AG09309 (cell line): ENCODE data around the gene PCBD2.
A peak's percentile ranks its signal among the peaks of the same experiment; 100 is the strongest.
"Not testable (repeated sequence)": the region's sequence is repeated elsewhere in the genome, so short reads cannot be mapped to it uniquely, and the experiment has no call there.

Experiments
- DNase-seq: peaks from one replicate; pipeline ENCODE4 v3.0.0-alpha.2; 2010; ENCODE audit warnings: low read depth
- H3K4me3 ChIP-seq: 2 replicates; pipeline ENCODE4 v1.5.1; 2011; ENCODE audit warnings: mild to moderate bottlenecking, low read depth, low read length, moderate library complexity; ENCODE audit not compliant: control insufficient read depth
- TF ChIP-seq, protein P1 (sequence below): IDR thresholded peaks from 2 replicates; pipeline ENCODE4 v1.5.1; 2011; ENCODE audit warnings: mild to moderate bottlenecking, low read depth, low read length, inconsistent platforms; ENCODE audit not compliant: insufficient read depth, control insufficient read depth; ENCODE audit errors: missing control alignments

PCBD2 gene

DNA sequence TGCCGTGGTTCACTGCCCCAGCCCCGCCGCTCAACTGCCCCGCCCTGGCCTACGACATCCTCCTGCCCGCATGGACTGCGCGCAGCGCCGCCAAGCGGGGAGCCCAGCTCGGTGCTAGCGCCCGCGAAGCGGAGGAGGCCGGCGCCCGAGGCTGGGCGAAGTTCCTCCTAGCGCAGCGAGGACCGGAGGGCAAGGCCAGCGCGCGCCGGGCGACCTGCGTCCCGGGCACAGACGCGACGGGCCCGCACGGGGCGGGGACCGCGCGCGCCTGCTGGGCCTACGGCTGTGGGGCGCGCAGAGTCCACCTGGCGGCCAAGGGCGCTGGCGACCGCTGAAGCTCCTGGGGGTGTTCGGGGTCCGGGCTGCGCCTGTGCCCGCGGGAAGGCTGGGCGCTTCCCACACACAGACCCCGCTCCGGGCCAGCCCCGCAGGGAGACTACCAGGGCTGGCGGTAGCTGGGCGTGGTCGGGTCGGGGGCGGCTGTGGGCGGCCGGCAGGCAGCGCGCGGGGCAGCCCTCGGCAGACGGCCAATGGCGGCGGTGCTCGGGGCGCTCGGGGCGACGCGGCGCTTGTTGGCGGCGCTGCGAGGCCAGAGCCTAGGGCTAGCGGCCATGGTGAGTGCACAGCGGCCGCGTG, at the start of gene PCBD2:
TSS of gene PCBD2 (plus strand) at position 522 of the 636 bp plus-strand sequence. CDS start at position 531, 9 bp downstream.
- peak within 1 kb of the TSS; percentile 74 for H3K4me3 ChIP-seq
- TF ChIP-seq, protein P1, sequence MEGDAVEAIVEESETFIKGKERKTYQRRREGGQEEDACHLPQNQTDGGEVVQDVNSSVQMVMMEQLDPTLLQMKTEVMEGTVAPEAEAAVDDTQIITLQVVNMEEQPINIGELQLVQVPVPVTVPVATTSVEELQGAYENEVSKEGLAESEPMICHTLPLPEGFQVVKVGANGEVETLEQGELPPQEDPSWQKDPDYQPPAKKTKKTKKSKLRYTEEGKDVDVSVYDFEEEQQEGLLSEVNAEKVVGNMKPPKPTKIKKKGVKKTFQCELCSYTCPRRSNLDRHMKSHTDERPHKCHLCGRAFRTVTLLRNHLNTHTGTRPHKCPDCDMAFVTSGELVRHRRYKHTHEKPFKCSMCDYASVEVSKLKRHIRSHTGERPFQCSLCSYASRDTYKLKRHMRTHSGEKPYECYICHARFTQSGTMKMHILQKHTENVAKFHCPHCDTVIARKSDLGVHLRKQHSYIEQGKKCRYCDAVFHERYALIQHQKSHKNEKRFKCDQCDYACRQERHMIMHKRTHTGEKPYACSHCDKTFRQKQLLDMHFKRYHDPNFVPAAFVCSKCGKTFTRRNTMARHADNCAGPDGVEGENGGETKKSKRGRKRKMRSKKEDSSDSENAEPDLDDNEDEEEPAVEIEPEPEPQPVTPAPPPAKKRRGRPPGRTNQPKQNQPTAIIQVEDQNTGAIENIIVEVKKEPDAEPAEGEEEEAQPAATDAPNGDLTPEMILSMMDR: peak; percentile 82
- no peak for DNase-seq

DNA sequence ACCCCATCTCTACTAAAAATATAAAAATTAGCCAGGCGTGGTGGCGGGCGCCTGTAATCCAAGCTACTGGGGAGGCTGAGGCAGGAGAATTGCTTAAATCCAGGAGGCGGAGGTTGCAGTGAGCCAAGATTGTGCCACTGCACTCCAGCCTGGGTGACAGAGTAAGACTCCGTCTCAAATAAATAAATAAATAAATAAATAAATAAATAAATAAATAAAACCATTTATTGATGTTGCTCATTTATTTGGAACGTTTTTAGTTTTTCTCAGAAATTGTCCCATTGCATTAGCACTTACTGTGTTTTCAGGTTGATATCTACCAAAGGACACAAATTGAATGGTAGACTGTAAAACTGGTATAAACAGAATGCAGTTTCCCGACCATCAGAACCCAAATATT, 48.5 kb upstream of the PCBD2 start:
- H3K4me3 ChIP-seq, DNase-seq: not testable (repeated sequence)

DNA sequence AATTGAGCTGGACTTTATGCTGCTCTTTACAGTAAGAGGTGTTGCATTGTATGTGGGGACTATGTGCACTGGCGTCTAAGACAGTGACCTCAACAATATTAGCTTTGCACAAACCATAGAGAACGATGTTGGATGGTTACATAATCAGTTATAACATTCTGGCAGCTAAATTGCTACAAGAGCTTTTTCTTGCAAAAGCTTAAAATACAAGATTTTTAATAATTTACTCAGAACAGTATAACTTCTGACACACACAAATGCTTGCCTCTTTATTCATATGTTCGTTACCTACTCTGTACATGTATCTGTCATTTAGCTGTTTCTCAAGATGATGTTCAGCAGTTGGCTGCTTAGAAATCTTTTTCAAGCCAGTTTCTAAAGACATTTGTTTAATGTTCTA, 47.5 kb upstream of the PCBD2 start:
- TF ChIP-seq, protein P1: no peak

DNA sequence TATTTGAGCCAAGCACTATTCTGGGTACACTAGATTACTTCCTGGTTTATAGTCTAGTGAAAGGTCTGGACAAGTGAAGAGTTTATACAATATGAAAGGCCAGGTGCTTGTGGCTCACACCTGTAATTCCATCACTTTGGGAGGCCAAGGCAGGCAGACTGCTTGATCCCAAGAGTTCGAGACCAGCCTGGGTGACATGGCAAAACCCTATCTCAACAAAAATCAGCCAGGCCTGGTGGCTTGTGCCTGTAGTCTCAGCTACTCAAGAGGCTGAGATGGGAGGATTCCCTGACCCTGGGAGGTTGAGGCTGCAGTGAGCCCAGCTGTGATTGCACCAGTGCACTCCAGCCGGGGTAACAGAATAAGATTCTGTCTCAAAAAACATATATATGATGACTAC, 40.2 kb upstream of the PCBD2 start:
- TF ChIP-seq, protein P1: no peak
- DNase-seq: no peak
- no peak overlapping the region for H3K4me3 ChIP-seq

More for the DNA sequence above, 47.5 kb upstream of the PCBD2 start:
- no peak overlapping the region for H3K4me3 ChIP-seq
- no peak for DNase-seq

DNA sequence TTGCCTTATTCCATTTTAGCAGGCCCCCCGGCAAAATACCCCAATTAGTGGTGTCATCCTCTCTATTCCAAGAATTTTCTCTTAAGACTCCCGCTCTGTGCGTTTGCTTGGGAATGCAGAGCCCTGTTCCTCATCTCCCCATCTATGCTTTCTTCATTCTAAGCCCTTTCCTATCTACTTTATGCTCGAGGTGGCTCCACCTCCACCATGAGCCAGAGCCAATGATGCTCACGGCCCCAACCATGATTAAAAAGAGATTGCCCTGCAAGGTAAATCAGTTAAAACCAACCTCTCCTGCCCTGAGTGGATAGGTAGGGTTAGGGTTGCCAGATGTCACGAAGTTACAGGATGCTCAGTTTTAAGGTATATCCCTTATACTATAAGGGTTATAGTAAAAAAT, 31.4 kb upstream of the PCBD2 start:
- no peak for DNase-seq
- TF ChIP-seq, protein P1: no peak

DNA sequence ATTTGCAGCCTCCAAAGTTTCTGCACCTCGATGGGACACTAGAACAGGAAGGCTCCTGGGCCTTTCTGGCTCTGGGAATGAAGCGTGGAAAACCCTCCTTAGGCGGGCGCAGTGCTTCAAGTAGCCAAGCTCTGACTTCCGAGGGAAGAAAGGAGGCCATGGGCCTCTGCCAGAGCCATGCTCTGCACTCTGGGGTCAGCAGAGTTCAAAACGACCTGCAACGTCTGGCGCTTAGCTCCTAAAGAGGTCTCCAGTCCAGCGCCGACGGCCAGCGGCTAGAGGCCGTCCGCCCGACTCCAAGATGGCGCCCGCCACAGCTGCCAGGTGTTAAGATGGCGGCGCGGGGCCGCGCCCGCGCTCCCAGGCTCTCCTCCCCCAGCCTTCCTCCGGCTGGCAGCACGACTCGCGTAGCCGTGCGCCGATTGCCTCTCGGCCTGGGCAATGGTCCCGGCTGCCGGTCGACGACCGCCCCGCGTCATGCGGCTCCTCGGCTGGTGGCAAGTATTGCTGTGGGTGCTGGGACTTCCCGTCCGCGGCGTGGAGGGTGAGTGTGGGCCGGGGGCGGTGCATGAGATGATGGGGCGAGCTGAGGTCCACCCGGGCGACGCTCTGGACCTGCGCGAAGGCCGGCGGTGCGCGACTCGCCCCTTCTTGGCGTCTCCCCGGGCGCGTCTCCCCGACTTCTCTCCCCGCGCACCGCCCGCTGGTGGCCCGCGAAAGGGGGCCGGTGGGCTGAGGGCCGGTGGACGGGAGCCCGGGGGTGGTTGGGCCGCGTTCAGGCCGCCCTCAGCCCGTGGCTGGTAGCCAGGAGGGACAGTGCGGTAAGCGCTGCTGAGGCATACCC, 30.7 kb upstream of the PCBD2 start, which contains the start of gene TXNDC15:
TSS of gene TXNDC15 (plus strand) at position 385 of the 844 bp plus-strand sequence. CDS start at position 442, 57 bp downstream.
- peak; percentile 51 for DNase-seq
- H3K4me3 ChIP-seq: peak within 1 kb of the TSS; percentile 83
- TF ChIP-seq, protein P1: no peak

More for the DNA sequence above, 31.4 kb upstream of the PCBD2 start:
- no peak overlapping the region for H3K4me3 ChIP-seq
